ENCODE data around the gene VN1R4. TPM values are rescaled to one million over a fixed set of nuclear protein-coding genes. Genes with fewer than 3 reads are reported as not detected.
"Not testable (repeated sequence)": the region's sequence is repeated elsewhere in the genome, so short reads cannot be mapped to it uniquely, and the experiment has no call there.

Gene VN1R4
- total RNA-seq, 1 experiment from 2014 or later = not detected

GRCh38 chr19:53222716-53223115 lies 44.8 kb downstream of the VN1R4 start:
- DNase-seq (ENCODE audit: low read depth); in situ Hi-C loops (cut with HindIII; ENCODE audit: low pct_unique_long_range_greater_than_20kb, low sequenced_read_pairs): not testable (repeated sequence)

Other genes starting within 250 kb of the VN1R4 start
- not detected in 2 replicates for gene ERVV-2, start 223.0 kb downstream of the VN1R4 start, total RNA-seq (2014; rRNA removed; shearing (Covaris generic); ENCODE audit: low replicate concordance)
- 12.3 and 22.3 TPM in 2 replicates for gene ZNF160, start 164.3 kb downstream of the VN1R4 start, total RNA-seq (2014; rRNA removed; shearing (Covaris generic); ENCODE audit: low replicate concordance)
- gene ZNF415, start 134.8 kb downstream of the VN1R4 start, total RNA-seq (2014; rRNA removed; shearing (Covaris generic); ENCODE audit: low replicate concordance) = not detected in 2 replicates
- 0.54 and 5.2 TPM in 2 replicates for gene ZNF347, start 108.7 kb downstream of the VN1R4 start, total RNA-seq (2014; rRNA removed; shearing (Covaris generic); ENCODE audit: low replicate concordance)
- gene ZNF665, start 74.4 kb downstream of the VN1R4 start, total RNA-seq (2014; rRNA removed; shearing (Covaris generic); ENCODE audit: low replicate concordance) = not detected in 2 replicates
- gene ZNF677, start 12.8 kb downstream of the VN1R4 start, total RNA-seq (2014; rRNA removed; shearing (Covaris generic); ENCODE audit: low replicate concordance) = not detected in 2 replicates
- not detected in 2 replicates for gene VN1R2, start 9.4 kb downstream of the VN1R4 start, total RNA-seq (2014; rRNA removed; shearing (Covaris generic); ENCODE audit: low replicate concordance)
- gene ZNF845, start 66.0 kb upstream of the VN1R4 start, total RNA-seq (2014; rRNA removed; shearing (Covaris generic); ENCODE audit: low replicate concordance) = 3.8 and 8.2 TPM in 2 replicates
- gene ZNF525, start 98.0 kb upstream of the VN1R4 start, total RNA-seq (2014; rRNA removed; shearing (Covaris generic); ENCODE audit: low replicate concordance) = 3.0 and 3.7 TPM in 2 replicates
- gene ZNF765, start 127.4 kb upstream of the VN1R4 start, total RNA-seq (2014; rRNA removed; shearing (Covaris generic); ENCODE audit: low replicate concordance) = 7.4 and 10.2 TPM in 2 replicates
- 6.8 and 9.9 TPM in 2 replicates for gene ZNF761, start 164.3 kb upstream of the VN1R4 start, total RNA-seq (2014; rRNA removed; shearing (Covaris generic); ENCODE audit: low replicate concordance)
- gene ZNF813, start 200.0 kb upstream of the VN1R4 start, total RNA-seq (2014; rRNA removed; shearing (Covaris generic); ENCODE audit: low replicate concordance) = not detected in 2 replicates